DOHH2 (cell line): ENCODE data around the gene SNX13.

ENCODE experiments used
- EZH2phosphoT487 ChIP-seq: fragments of 200-600 bp; sonication (generic); IDR thresholded peaks from 2 replicates; pipeline ENCODE4 v1.6.1; 2017; ENCODE audit warnings: borderline replicate concordance, mild to moderate bottlenecking, antibody characterized with exemption, low read length, moderate library complexity, mixed read lengths
- TF ChIP-seq, protein P1 (sequence below): fragments of 200-600 bp; sonication (generic); IDR thresholded peaks from one replicate; pipeline ENCODE4 v1.5.1; 2014; ENCODE audit warnings: antibody characterized with exemption, mild to moderate bottlenecking, low read depth, low read length; ENCODE audit not compliant: poor library complexity, severe bottlenecking

GRCh38 chr7:17948526-17949238 is 8.4 kb upstream of the SNX13 start:
- TF ChIP-seq, protein P1, sequence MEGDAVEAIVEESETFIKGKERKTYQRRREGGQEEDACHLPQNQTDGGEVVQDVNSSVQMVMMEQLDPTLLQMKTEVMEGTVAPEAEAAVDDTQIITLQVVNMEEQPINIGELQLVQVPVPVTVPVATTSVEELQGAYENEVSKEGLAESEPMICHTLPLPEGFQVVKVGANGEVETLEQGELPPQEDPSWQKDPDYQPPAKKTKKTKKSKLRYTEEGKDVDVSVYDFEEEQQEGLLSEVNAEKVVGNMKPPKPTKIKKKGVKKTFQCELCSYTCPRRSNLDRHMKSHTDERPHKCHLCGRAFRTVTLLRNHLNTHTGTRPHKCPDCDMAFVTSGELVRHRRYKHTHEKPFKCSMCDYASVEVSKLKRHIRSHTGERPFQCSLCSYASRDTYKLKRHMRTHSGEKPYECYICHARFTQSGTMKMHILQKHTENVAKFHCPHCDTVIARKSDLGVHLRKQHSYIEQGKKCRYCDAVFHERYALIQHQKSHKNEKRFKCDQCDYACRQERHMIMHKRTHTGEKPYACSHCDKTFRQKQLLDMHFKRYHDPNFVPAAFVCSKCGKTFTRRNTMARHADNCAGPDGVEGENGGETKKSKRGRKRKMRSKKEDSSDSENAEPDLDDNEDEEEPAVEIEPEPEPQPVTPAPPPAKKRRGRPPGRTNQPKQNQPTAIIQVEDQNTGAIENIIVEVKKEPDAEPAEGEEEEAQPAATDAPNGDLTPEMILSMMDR, result no peak
- TF ChIP-seq EZH2phosphoT487, result no peak
